ENCODE results near the gene CXCR4. TPM values are rescaled to one million over a fixed set of nuclear protein-coding genes. Genes with fewer than 3 reads are reported as not detected.

The CXCR4 gene
- polyA plus RNA-seq, 1 donor from 2014 or later = 0.50 TPM

- Histone ChIP-seq H3K9me2 (ENCODE audit: insufficient read depth, low read length) (no peaks in the 10 kb centered on the region), H3K9me3 (ENCODE audit: low read length) (no peaks in the 10 kb centered on the region), H3K27me3 (ENCODE audit: insufficient read depth, low read depth, low read length) (no peaks in the 10 kb centered on the region), H3K36me3 (ENCODE audit: insufficient read depth, low read length) (no peaks in the 10 kb centered on the region), H3K27ac (ENCODE audit: low read length) (no peak overlapping the region), H4K20me1 (ENCODE audit: insufficient read depth) (no peaks in the 10 kb centered on the region), H3K9ac (ENCODE audit: low read length) (no peak overlapping the region), H3K79me2 (replicated peaks; ENCODE audit: insufficient read depth, low read length) (no peaks in the 10 kb centered on the region), H3K4me3 (ENCODE audit: low read length) (no peak overlapping the region), H2AFZ (ENCODE audit: low read depth, low read length) (no peak overlapping the region), H3F3A (ENCODE audit: insufficient read depth, low read length, poor library complexity, severe bottlenecking) (no peaks in the 10 kb centered on the region), H3K4me2 (ENCODE audit: low read length) (no peak overlapping the region)
- no peak for TF ChIP-seq POLR2AphosphoS5 (IDR thresholded peaks at IDR 0.05)
- TF ChIP-seq EP300 (conservative IDR thresholded peaks at IDR 0.05; ENCODE audit: poor library complexity, severe bottlenecking) = no peak
- no peak for TF ChIP-seq MXI1 (conservative IDR thresholded peaks at IDR 0.05; ENCODE audit: poor library complexity, severe bottlenecking)
- TF ChIP-seq RAD21 (conservative IDR thresholded peaks at IDR 0.05) = no peak
- TF ChIP-seq TAF1 (IDR thresholded peaks at IDR 0.05; ENCODE audit: low read depth) = no peak
- TF ChIP-seq, protein P1, sequence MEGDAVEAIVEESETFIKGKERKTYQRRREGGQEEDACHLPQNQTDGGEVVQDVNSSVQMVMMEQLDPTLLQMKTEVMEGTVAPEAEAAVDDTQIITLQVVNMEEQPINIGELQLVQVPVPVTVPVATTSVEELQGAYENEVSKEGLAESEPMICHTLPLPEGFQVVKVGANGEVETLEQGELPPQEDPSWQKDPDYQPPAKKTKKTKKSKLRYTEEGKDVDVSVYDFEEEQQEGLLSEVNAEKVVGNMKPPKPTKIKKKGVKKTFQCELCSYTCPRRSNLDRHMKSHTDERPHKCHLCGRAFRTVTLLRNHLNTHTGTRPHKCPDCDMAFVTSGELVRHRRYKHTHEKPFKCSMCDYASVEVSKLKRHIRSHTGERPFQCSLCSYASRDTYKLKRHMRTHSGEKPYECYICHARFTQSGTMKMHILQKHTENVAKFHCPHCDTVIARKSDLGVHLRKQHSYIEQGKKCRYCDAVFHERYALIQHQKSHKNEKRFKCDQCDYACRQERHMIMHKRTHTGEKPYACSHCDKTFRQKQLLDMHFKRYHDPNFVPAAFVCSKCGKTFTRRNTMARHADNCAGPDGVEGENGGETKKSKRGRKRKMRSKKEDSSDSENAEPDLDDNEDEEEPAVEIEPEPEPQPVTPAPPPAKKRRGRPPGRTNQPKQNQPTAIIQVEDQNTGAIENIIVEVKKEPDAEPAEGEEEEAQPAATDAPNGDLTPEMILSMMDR (IDR thresholded peaks at IDR 0.05; ENCODE audit: poor library complexity, severe bottlenecking) = no peak
- no peak for TF ChIP-seq EZH2 (IDR thresholded peaks at IDR 0.05; ENCODE audit: borderline replicate concordance, insufficient read depth, low read length, poor library complexity, severe bottlenecking)
- no peak for TF ChIP-seq SMC3 (conservative IDR thresholded peaks at IDR 0.05; ENCODE audit: poor library complexity)
- no peak for TF ChIP-seq REST (IDR thresholded peaks at IDR 0.05; ENCODE audit: borderline replicate concordance)
Observed at GRCh38 chr2:136127356-136127755, 9.4 kb upstream of the CXCR4 start.

GRCh38 chr2:136126421-136126926 is 8.5 kb upstream of the CXCR4 start:
- H3K9ac ChIP-seq (ENCODE audit: low read length) = no peak overlapping the region
- H3K4me3 ChIP-seq (ENCODE audit: low read length) = no peak overlapping the region
- no peak overlapping the region for H3K4me2 ChIP-seq (ENCODE audit: low read length)

More at GRCh38 chr2:136126421-136126926, 8.5 kb upstream of the CXCR4 start:
- Histone ChIP-seq H3K36me3 (ENCODE audit: insufficient read depth, low read length) (no peaks in the 10 kb centered on the region), H3K79me2 (replicated peaks; ENCODE audit: insufficient read depth, low read length) (no peaks in the 10 kb centered on the region), H3K27me3 (ENCODE audit: insufficient read depth, low read depth, low read length) (no peaks in the 10 kb centered on the region), H3K9me2 (ENCODE audit: insufficient read depth, low read length) (no peaks in the 10 kb centered on the region), H3K9me3 (ENCODE audit: low read length) (no peaks in the 10 kb centered on the region), H4K20me1 (ENCODE audit: insufficient read depth) (no peaks in the 10 kb centered on the region), H3F3A (ENCODE audit: insufficient read depth, low read length, poor library complexity, severe bottlenecking) (no peaks in the 10 kb centered on the region), H2AFZ (ENCODE audit: low read depth, low read length) (no peak overlapping the region), H3K27ac (ENCODE audit: low read length) (no peak overlapping the region)
- TF ChIP-seq TAF1 (IDR thresholded peaks at IDR 0.05; ENCODE audit: low read depth) (no peak), SMC3 (conservative IDR thresholded peaks at IDR 0.05; ENCODE audit: poor library complexity) (no peak)
- TF ChIP-seq, protein P1 (IDR thresholded peaks at IDR 0.05; ENCODE audit: poor library complexity, severe bottlenecking) = no peak
